HepG2 (cell line): ENCODE data around the gene DDHD1. TPM values are rescaled to one million over a fixed set of nuclear protein-coding genes. Genes with fewer than 3 reads are reported as not detected.

Experiments used
- ATAC-seq: fragments of 200-7000 bp; cut with Tn5 transposase; 3 replicates; pipeline ENCODE4 v1.9.1; 2020; ENCODE audit warnings: mild to moderate bottlenecking, moderate library complexity
- BruUV-seq: library from RNA; stranded (reverse); fragments of 400-500 nt; replicated peaks from 2 replicates; lab custom pipeline; 2021; lab: Mats Ljungman, UMichigan
- CTCF ChIA-PET: fragments of 300-600 bp; formaldehyde crosslinking; extraction: SDS; loops from one replicate; lab custom pipeline; 2021; ENCODE audit warnings: low total read pairs, inconsistent platforms, low intra/inter-chr PET ratio; lab: Yijun Ruan, JAX
- POLR2A ChIA-PET: fragments of 350-600 bp; sonication (Branson Sonifier 250); formaldehyde crosslinking; loops from one replicate; lab custom pipeline; 2020; ENCODE audit warnings: antibody characterized with exemption, inconsistent platforms; lab: Yijun Ruan, JAX
- DNase-seq: peaks from one replicate; pipeline ENCODE4 v3.0.0-alpha.2; 2015; ENCODE audit warnings: low spot score
- FAIRE-seq: peaks from 3 replicates; lab custom pipeline; 2011; peaks lifted over from hg19 to GRCh38; lab: Jason Lieb, UNC
- H2AFZ ChIP-seq: one replicate; pipeline ENCODE4 v1.6.1; 2011; ENCODE audit warnings: low read length, inconsistent platforms
- H3K27ac ChIP-seq: fragments of 300-600 bp; 3 replicates; pipeline ENCODE4 v1.8.0; 2011; ENCODE audit warnings: mixed run types, mild to moderate bottlenecking, mixed read lengths, low read length, inconsistent platforms; ENCODE audit not compliant: insufficient read depth; ENCODE audit errors: extremely low read length
- H3K27me3 ChIP-seq, 2 experiments: fragments of 200-600 bp in 1 of 2; 2 replicates in 1 of 2; 3 replicates in 1 of 2; pipeline versions ENCODE4 v1.6.0 to v1.8.0; 2011; ENCODE audit warnings: low read length in 2 of 2, mild to moderate bottlenecking in 2 of 2, moderate library complexity in 2 of 2, inconsistent platforms in 1 of 2; ENCODE audit not compliant: insufficient read depth in 2 of 2, control insufficient read depth in 1 of 2
- H3K36me3 ChIP-seq, 2 experiments: fragments of 200-600 bp in 1 of 2; replicated peaks in 1 of 2; 2 replicates in 1 of 2; 3 replicates in 1 of 2; pipeline versions ENCODE4 v1.5.1 to v1.8.0; 2011; ENCODE audit warnings: low read length in 2 of 2, inconsistent platforms in 1 of 2; ENCODE audit not compliant: insufficient read depth in 2 of 2, control insufficient read depth in 1 of 2
- H3K4me1 ChIP-seq: 2 replicates; pipeline ENCODE4 v1.5.1; 2012; ENCODE audit warnings: low read length, inconsistent platforms; ENCODE audit not compliant: insufficient read depth
- H3K4me2 ChIP-seq: 2 replicates; pipeline ENCODE4 v1.6.0; 2011; ENCODE audit warnings: low read depth, low read length, inconsistent platforms
- H3K4me3 ChIP-seq, 3 experiments: fragments of 200-600 bp in 1 of 3; sonication (generic), shearing (Covaris generic) in 1 of 3; replicated peaks in 1 of 3; 2 replicates each; pipeline ENCODE4 v1.5.1; 2011 to 2016; ENCODE audit warnings: low read length in 3 of 3, inconsistent platforms in 2 of 3, low read depth in 2 of 3, mild to moderate bottlenecking in 2 of 3, control low read depth in 1 of 3, mixed read lengths in 1 of 3; ENCODE audit not compliant: insufficient read depth in 1 of 3
- H3K79me2 ChIP-seq: one replicate; pipeline ENCODE4 v1.6.1; 2011; ENCODE audit warnings: low read length, inconsistent platforms; ENCODE audit not compliant: insufficient read depth
- H3K9ac ChIP-seq: 2 replicates; pipeline ENCODE4 v1.6.0; 2011; ENCODE audit warnings: mild to moderate bottlenecking, low read depth, low read length, inconsistent platforms; ENCODE audit not compliant: insufficient read depth
- H3K9me3 ChIP-seq: 2 replicates; pipeline ENCODE4 v1.5.1; 2012; ENCODE audit warnings: mild to moderate bottlenecking, low read length
- H4K20me1 ChIP-seq: 2 replicates; pipeline ENCODE4 v1.6.0; 2011; ENCODE audit warnings: inconsistent platforms, mild to moderate bottlenecking, low read length, moderate library complexity; ENCODE audit not compliant: insufficient read depth
- AGO1 ChIP-seq: fragments of 200-400 bp; formaldehyde crosslinking; IDR thresholded peaks from 2 replicates; pipeline ENCODE4 v1.6.1; 2017; ENCODE audit warnings: mild to moderate bottlenecking, low read depth, low read length, moderate library complexity; ENCODE audit not compliant: poor library complexity, severe bottlenecking
- ISL2 ChIP-seq: sonication (generic); formaldehyde crosslinking; IDR thresholded peaks from 2 replicates; pipeline ENCODE4 v1.5.0; 2020; ENCODE audit warnings: missing genetic modification reagents
- RXRA ChIP-seq: sonication (generic); formaldehyde crosslinking; IDR thresholded peaks from 2 replicates; pipeline ENCODE4 v1.5.1; 2020; ENCODE audit warnings: missing genetic modification reagents
- ZFP82 ChIP-seq: sonication (generic); formaldehyde crosslinking; IDR thresholded peaks from 2 replicates; pipeline ENCODE4 v1.5.1; 2020; ENCODE audit warnings: mild to moderate bottlenecking, missing genetic modification reagents, borderline replicate concordance
- ZFYVE20 ChIP-seq: sonication (generic); formaldehyde crosslinking; IDR thresholded peaks from 2 replicates; pipeline ENCODE4 v1.8.0; 2023; ENCODE audit warnings: low read depth, mild to moderate bottlenecking, moderate library complexity, missing genetic modification reagents, borderline replicate concordance
- ZNF225 ChIP-seq: sonication (generic); formaldehyde crosslinking; IDR thresholded peaks from 2 replicates; pipeline ENCODE4 v1.4.0; 2020; ENCODE audit warnings: mild to moderate bottlenecking, missing genetic modification reagents
- ZNF432 ChIP-seq: sonication (generic); formaldehyde crosslinking; IDR thresholded peaks from 2 replicates; pipeline ENCODE4 v1.5.0; 2020; ENCODE audit warnings: missing genetic modification reagents, mild to moderate bottlenecking, borderline replicate concordance
- ZNF615 ChIP-seq: sonication (generic); formaldehyde crosslinking; IDR thresholded peaks from 2 replicates; pipeline ENCODE4 v1.5.0; 2020; ENCODE audit warnings: mild to moderate bottlenecking, missing genetic modification reagents, borderline replicate concordance
- WGBS: methylation state at CpG from one replicate; pipeline ENCODE4 v1.1.6; 2017; ENCODE audit warnings: low lambda C conversion rate; 5-methylcytosine and 5-hydroxymethylcytosine counted together
- in situ Hi-C: cut with HindIII; loops from 2 replicates; pipeline ENCODE4 v1.10.0; 2017; ENCODE audit warnings: low pct_unique_long_range_greater_than_20kb; ENCODE audit not compliant: extremely low pct_ligation_motif_present
- intact Hi-C: fragments of 100-400 bp; cut with micrococcal nuclease; formaldehyde crosslinking; loops from one replicate; pipeline ENCODE4 v1.10.0; 2022; ENCODE audit not compliant: unreplicated experiment
- polyA plus RNA-seq, 8 experiments: library from polyadenylated mRNA; depleted of rRNA in 3 of 8; stranded (reverse) in 7 of 8; unstranded in 1 of 8; fragments of >200 nt; fragmentation: Illumina TruSeq in 4 of 8; extraction: Trizol in 4 of 8; gene quantifications; 2 replicates each; pipeline versions ENCODE4 v1.2.1 to v1.2.3, GENCODE V29; 2011 to 2016; ENCODE audit warnings: low read depth in 4 of 8, missing spikeins in 1 of 8, mixed read lengths in 1 of 8; ENCODE audit not compliant: insufficient read depth in 1 of 8
- total RNA-seq, 5 experiments: library from RNA; depleted of rRNA; stranded (reverse); fragments of >200 nt; fragmentation: Illumina TruSeq; extraction: Trizol; gene quantifications; 2 replicates each; pipeline ENCODE4 v1.2.3, GENCODE V29; 2016; ENCODE audit warnings: low read depth in 1 of 5
- TF ChIP-seq, protein P1 (sequence below): sonication (generic); formaldehyde crosslinking; IDR thresholded peaks from 2 replicates; pipeline ENCODE4 v1.4.0; 2020; ENCODE audit warnings: missing genetic modification reagents, mild to moderate bottlenecking, borderline replicate concordance
- TF ChIP-seq, protein P2 (sequence below): sonication (generic); formaldehyde crosslinking; IDR thresholded peaks from 2 replicates; pipeline ENCODE4 v1.4.0; 2020; ENCODE audit warnings: missing genetic modification reagents, borderline replicate concordance
- TF ChIP-seq, protein P3 (sequence below): IDR thresholded peaks from 2 replicates; pipeline ENCODE4 v1.6.1; 2016
- TF ChIP-seq, protein P4 (sequence below): sonication (generic); formaldehyde crosslinking; IDR thresholded peaks from 2 replicates; pipeline ENCODE4 v1.4.0; 2020; ENCODE audit warnings: mild to moderate bottlenecking, missing genetic modification reagents
- TF ChIP-seq, protein P5 (sequence below): sonication (generic); formaldehyde crosslinking; conservative IDR thresholded peaks from 2 replicates; pipeline ENCODE4 v1.8.0; 2022; ENCODE audit warnings: missing genetic modification reagents

DDHD1 gene
- total and polyA plus RNA-seq, 2 of the 13 experiments (the other 11 are each of a cell fraction or from before 2014, with no cell fraction given), result 4.6 to 8.3 TPM

DNA sequence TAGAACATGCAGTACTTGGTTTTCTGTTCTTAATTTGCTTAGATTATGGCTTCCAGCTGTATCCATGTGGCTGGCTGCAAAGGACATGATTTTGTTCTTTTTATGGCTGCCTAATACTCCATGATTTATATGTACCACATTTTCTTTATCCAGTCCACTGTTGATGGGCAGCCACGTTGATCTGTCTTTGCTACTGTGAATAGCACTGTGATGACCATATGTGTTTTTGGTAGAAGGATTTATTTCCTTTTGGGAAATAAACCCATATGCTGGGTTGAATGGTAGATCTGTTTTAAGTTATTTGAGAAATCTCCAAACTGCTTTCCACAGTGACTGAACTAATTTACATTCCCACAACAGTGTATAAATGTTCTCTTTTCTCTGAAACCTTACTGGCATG is 116.1 kb downstream of the DDHD1 start (continued):
- TF ChIP-seq, protein P1, sequence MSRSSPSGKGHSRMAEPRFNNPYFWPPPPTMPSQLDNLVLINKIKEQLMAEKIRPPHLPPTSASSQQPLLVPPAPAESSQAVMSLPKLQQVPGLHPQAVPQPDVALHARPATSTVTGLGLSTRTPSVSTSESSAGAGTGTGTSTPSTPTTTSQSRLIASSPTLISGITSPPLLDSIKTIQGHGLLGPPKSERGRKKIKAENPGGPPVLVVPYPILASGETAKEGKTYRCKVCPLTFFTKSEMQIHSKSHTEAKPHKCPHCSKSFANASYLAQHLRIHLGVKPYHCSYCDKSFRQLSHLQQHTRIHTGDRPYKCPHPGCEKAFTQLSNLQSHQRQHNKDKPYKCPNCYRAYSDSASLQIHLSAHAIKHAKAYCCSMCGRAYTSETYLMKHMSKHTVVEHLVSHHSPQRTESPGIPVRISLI, result no peak

DNA sequence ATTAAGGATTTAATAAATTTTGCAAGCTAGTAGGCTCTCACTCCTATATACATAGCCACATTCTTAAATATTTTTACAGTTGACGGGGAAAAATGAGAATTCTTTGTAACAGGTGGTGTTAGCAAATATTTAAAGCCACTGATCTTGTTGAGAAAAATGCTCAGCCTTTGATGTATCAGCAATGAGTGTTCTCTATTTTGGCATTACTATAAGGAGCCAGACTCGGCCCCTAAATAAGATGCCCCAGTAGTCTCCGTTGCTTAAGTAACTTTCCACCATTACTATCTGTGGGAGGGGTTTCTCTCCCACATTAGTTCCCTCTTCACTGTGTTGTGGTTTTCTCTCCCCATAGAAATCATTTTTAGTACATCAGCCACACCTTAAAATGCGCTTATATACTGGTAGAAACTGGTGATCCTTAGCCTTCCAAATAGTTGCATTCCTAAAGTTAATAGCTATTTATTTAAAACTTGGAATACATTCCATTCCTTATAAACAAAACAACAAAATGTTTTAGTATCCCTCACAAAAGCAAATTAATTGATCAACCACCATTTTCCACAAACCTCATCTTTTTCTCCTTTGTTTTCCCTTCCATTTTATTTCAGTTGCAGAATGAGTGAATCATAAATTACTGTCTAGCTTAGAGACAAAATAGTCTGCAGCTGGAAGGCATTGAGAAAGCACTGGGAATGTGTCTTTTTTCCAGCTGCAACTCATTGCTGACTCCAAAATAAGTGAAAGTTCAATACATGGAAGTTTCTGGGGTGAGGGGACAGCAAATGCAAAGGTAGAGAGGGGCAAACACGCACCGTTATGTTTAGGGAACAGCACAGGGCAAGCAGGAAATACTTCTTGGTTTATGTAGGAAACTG is 117.5 kb downstream of the DDHD1 start:
- Histone ChIP-seq H2AFZ (no peak overlapping the region), H3K27ac (no peak overlapping the region), H3K4me2 (no peak overlapping the region), H3K4me1 (peaks cover 17% of the 10 kb centered on the region), H4K20me1 (no peaks in the 10 kb centered on the region), H3K36me3 (no peaks in the 10 kb centered on the region), H3K9ac (no peak overlapping the region), H3K79me2 (no peaks in the 10 kb centered on the region), H3K9me3 (no peaks in the 10 kb centered on the region), H3K27me3 (no peaks in the 10 kb centered on the region), H3K4me3 (no peak overlapping the region)
- no peak for TF ChIP-seq ZFP82 (CRISPR knock-in tag)
- no peak for TF ChIP-seq ZNF615 (CRISPR knock-in tag)
- no peak for TF ChIP-seq RXRA (CRISPR knock-in tag)
- no peak for TF ChIP-seq AGO1
- no peak for TF ChIP-seq ZNF432
- TF ChIP-seq, protein P2, sequence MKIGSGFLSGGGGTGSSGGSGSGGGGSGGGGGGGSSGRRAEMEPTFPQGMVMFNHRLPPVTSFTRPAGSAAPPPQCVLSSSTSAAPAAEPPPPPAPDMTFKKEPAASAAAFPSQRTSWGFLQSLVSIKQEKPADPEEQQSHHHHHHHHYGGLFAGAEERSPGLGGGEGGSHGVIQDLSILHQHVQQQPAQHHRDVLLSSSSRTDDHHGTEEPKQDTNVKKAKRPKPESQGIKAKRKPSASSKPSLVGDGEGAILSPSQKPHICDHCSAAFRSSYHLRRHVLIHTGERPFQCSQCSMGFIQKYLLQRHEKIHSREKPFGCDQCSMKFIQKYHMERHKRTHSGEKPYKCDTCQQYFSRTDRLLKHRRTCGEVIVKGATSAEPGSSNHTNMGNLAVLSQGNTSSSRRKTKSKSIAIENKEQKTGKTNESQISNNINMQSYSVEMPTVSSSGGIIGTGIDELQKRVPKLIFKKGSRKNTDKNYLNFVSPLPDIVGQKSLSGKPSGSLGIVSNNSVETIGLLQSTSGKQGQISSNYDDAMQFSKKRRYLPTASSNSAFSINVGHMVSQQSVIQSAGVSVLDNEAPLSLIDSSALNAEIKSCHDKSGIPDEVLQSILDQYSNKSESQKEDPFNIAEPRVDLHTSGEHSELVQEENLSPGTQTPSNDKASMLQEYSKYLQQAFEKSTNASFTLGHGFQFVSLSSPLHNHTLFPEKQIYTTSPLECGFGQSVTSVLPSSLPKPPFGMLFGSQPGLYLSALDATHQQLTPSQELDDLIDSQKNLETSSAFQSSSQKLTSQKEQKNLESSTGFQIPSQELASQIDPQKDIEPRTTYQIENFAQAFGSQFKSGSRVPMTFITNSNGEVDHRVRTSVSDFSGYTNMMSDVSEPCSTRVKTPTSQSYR (CRISPR knock-in tag), result no peak
- TF ChIP-seq, protein P3, sequence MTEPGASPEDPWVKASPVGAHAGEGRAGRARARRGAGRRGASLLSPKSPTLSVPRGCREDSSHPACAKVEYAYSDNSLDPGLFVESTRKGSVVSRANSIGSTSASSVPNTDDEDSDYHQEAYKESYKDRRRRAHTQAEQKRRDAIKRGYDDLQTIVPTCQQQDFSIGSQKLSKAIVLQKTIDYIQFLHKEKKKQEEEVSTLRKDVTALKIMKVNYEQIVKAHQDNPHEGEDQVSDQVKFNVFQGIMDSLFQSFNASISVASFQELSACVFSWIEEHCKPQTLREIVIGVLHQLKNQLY, result no peak
- TF ChIP-seq ISL2 (CRISPR knock-in tag), result no peak
- no peak for TF ChIP-seq ZFYVE20
- no peak for TF ChIP-seq ZNF225 (CRISPR knock-in tag)
- TF ChIP-seq, protein P4, sequence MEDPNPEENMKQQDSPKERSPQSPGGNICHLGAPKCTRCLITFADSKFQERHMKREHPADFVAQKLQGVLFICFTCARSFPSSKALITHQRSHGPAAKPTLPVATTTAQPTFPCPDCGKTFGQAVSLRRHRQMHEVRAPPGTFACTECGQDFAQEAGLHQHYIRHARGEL (CRISPR knock-in tag), result no peak
- TF ChIP-seq, protein P5, sequence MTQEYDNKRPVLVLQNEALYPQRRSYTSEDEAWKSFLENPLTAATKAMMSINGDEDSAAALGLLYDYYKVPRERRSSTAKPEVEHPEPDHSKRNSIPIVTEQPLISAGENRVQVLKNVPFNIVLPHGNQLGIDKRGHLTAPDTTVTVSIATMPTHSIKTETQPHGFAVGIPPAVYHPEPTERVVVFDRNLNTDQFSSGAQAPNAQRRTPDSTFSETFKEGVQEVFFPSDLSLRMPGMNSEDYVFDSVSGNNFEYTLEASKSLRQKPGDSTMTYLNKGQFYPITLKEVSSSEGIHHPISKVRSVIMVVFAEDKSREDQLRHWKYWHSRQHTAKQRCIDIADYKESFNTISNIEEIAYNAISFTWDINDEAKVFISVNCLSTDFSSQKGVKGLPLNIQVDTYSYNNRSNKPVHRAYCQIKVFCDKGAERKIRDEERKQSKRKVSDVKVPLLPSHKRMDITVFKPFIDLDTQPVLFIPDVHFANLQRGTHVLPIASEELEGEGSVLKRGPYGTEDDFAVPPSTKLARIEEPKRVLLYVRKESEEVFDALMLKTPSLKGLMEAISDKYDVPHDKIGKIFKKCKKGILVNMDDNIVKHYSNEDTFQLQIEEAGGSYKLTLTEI (CRISPR knock-in tag), result no peak
- FAIRE-seq, result no peak
- no TSS peak for BruUV-seq
- in situ Hi-C loops, result no loop called here
- no peak for ATAC-seq
- ChIA-PET CTCF (no interaction called here), POLR2A (no interaction called here)
- intact Hi-C loops, result no loop called here
- WGBS, result 91% methylated on average over 6 of the region's 6 CpGs
- DNase-seq, result no peak
